ENCODE results near the gene TMX1.

TMX1 gene

DNA sequence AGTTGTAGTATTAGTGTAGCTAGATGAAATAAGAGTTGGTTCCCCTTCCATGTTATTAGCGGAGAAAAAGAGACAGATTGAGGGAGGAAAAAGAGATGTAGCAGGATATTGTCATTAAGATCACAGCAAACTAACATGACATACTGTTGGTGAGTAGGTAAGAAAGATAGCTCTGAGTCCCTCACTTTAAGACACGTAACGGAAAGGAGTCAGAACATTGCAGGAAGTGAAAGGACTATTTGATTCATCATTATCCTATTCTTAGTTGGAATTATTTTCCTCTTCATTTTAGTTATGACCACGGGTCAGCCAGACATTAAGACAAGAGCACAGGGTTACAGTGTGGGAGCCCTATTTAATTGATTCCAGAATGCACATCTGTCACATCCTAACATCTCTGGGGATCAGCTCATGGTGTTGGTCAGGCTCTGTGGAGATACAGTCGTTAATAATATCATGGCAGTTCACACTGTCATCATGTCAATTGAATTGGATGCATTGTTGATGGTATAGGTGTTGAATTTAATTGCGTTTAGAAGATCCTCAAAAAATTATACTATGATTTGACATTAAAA, 55.0 kb downstream of the TMX1 start:
- Histone ChIP-seq H3K27me3 (no peaks in the 10 kb centered on the region), H3K9ac (no peak overlapping the region), H3K9me3 (replicated peaks in 1 of 11) (no peaks in the 10 kb centered on the region), H3K4me2 (no peak overlapping the region), H3K4me1 (peaks cover 0 to 10% (median 0%) of the 10 kb centered on the region in 10 experiments; a peak in 7 of 20 replicates), H3K27ac (no peak overlapping the region), H3K4me3 (no peak overlapping the region), H3K36me3 (no peaks in the 10 kb centered on the region; a peak in 1 of 22 replicates), H4K20me1 (no peaks in the 10 kb centered on the region)
- TF ChIP-seq Cebpa-rat (IDR thresholded peaks at IDR 0.05): no peak

DNA sequence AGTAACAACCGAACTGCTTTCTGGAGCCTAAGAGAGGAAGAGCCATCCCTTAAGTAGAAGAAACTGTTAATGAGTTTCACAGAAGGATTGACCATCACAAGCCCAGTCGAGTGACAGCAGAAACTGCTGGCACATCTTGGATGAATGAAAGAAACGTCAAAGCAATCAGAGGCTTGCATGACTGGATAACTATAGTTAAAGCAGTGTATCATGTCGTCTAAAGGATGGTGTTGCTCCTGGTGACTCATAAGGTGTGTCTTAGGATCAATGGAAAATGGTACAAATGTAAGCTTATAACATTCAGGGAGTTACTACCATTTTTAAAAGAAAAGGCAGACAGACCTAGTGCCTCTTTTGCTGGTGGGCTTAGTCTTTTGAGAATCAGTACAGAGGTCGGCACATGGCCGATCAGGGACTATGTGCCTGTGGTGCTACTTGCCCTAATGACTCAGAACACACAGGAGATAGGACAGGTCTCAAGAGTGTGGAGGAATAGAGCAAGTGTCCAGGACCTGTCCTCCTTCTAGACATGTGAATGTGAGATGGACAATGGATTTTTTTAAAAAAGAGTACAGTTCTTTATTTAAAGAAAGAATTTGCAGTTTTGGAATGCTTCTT, 55.7 kb downstream of the TMX1 start:
- no peak overlapping the region for H3K4me3 ChIP-seq
- H3K9me3 ChIP-seq (replicated peaks in 1 of 11): no peaks in the 10 kb centered on the region
- no peak overlapping the region for H3K4me2 ChIP-seq
- H3K4me1 ChIP-seq: peaks cover 0 to 10% (median 0%) of the 10 kb centered on the region in 10 experiments; a peak in 7 of 20 replicates
- TF ChIP-seq Cebpa-rat (IDR thresholded peaks at IDR 0.05): no peak
- H3K27ac ChIP-seq: no peak overlapping the region
- no peaks in the 10 kb centered on the region for H3K27me3 ChIP-seq
- H4K20me1 ChIP-seq: no peaks in the 10 kb centered on the region
- no peak overlapping the region for H3K9ac ChIP-seq
- no peaks in the 10 kb centered on the region for H3K36me3 ChIP-seq

DNA sequence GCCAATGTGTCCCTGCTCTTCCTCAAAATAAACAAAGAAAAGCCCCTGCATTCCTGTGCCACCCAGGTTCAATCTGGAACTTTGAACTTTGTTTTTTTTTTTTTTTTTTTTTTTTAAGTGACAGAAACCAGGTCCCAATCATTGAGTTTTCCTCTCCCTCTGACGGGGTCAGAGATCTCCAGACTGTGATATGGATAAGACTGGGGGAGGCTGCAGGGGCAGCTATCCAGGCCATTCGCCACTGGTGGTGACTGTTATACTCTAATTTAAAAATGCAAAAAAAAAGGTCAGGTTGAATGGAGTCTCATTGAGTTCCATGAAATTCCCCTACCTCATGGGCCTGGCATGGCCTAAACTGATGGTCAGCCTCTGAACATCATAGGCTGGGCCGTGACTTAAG, 57.0 kb downstream of the TMX1 start:
- Histone ChIP-seq H3K9me3 (replicated peaks in 1 of 11) (no peaks in the 10 kb centered on the region), H3K9ac (no peak overlapping the region), H4K20me1 (no peaks in the 10 kb centered on the region), H3K27ac (no peak overlapping the region), H3K4me3 (no peak overlapping the region), H3K36me3 (no peaks in the 10 kb centered on the region), H3K4me2 (no peak overlapping the region), H3K27me3 (no peaks in the 10 kb centered on the region), H3K4me1 (peaks cover 0 to 10% (median 0%) of the 10 kb centered on the region in 10 experiments; a peak in 7 of 20 replicates)
- no peak for TF ChIP-seq Cebpa-rat (IDR thresholded peaks at IDR 0.05)

DNA sequence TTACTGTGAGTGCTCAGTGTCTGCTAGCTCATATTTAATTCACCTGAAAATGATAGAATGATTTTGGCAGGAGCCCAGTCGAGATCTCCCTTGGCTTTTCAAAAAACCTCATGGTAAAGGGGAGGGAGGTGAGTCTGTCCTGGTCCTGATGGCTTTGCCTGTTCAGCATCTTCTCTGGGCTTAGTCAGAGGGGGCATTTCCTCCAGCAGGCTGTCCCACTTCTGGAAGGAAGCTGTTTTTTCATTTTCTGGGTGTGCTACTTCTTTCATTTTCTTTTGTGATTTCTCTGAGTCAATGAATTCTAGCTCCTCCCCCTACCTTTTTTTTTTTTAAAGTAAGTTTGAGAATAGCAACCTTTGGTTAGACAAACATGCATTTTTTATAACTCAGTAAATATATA, 58.8 kb downstream of the TMX1 start:
- Histone ChIP-seq H3K9me3 (replicated peaks in 1 of 11) (no peaks in the 10 kb centered on the region), H3K9ac (no peak overlapping the region), H3K27ac (no peak overlapping the region), H3K27me3 (no peaks in the 10 kb centered on the region), H3K36me3 (no peaks in the 10 kb centered on the region), H4K20me1 (no peaks in the 10 kb centered on the region), H3K4me2 (peak overlapping the region in 5 of 11 experiments; percentile 10 to 40 (median 28); a peak in 3 of 22 replicates), H3K4me1 (peaks cover 0 to 10% (median 0%) of the 10 kb centered on the region in 10 experiments; a peak in 7 of 20 replicates), H3K4me3 (no peak overlapping the region)
- no peak for TF ChIP-seq Cebpa-rat (IDR thresholded peaks at IDR 0.05)

DNA sequence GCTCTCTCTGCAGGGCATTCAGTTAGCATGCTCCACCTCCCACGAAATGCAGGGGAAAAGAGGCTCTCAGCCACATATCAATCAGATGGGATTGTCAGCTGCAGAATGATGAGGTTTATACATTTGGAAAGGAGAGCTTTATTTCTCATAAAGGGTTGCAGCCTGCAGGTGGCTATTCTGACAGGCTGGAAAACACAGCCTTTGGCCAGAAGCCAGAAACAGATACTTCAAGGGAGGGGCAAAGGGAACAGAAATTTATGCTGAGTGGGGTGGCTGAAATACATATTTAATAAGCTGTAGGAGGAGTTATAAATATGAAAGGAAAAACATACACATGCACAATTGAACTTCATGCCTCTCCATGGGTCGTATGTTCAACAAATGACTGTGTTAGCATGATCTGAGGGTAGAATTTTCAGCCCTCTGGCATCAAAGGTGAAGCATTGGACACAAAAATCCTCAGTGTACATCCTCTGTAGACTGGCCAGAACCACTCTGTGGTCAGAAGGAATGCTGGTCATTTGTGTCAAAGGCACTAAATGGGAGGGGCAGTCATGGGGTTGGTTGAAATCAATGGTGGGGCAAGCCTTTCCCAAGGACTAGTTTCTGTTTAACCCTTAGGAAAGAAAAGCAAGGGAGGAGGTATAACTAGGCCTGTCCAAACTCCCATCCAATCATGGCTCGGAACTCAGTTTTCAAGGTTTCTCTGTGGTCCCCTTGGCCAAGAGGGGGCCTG, 62.4 kb downstream of the TMX1 start:
- Histone ChIP-seq H3K4me2 (no peak overlapping the region), H4K20me1 (no peaks in the 10 kb centered on the region), H3K4me3 (no peak overlapping the region), H3K27me3 (no peaks in the 10 kb centered on the region), H3K27ac (no peak overlapping the region), H3K36me3 (no peaks in the 10 kb centered on the region), H3K4me1 (peaks cover 0 to 10% (median 0%) of the 10 kb centered on the region in 10 experiments; a peak in 7 of 20 replicates), H3K9me3 (replicated peaks in 1 of 11) (no peaks in the 10 kb centered on the region), H3K9ac (no peak overlapping the region)
- no peak for TF ChIP-seq Cebpa-rat (IDR thresholded peaks at IDR 0.05)

DNA sequence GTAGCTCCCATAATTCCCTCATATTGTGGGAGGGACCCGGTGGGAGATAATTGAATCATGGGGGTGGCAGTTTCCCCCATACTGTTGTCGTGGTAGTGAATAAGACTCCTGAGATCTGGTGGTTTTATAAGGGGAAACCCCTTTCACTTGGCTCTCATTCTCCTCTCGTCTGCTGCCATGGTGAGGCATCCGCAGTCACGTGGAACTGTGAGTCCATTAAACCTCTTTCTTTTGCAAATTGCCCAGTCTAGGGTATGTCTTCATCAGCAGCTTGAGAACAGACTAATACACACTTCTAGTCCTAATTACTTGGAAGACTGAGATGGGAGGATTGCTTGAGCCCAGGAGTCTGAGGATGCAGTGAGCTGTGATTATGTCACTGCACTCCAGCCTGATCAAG, 64.4 kb downstream of the TMX1 start:
- Histone ChIP-seq H4K20me1 (no peaks in the 10 kb centered on the region), H3K4me2 (no peak overlapping the region), H3K4me1 (no peaks in the 10 kb centered on the region), H3K36me3 (no peaks in the 10 kb centered on the region), H3K27ac (no peak overlapping the region), H3K9ac (no peak overlapping the region), H3K9me3 (replicated peaks in 1 of 11) (no peaks in the 10 kb centered on the region), H3K4me3 (no peak overlapping the region), H3K27me3 (no peaks in the 10 kb centered on the region)
- TF ChIP-seq Cebpa-rat (IDR thresholded peaks at IDR 0.05): no peak

DNA sequence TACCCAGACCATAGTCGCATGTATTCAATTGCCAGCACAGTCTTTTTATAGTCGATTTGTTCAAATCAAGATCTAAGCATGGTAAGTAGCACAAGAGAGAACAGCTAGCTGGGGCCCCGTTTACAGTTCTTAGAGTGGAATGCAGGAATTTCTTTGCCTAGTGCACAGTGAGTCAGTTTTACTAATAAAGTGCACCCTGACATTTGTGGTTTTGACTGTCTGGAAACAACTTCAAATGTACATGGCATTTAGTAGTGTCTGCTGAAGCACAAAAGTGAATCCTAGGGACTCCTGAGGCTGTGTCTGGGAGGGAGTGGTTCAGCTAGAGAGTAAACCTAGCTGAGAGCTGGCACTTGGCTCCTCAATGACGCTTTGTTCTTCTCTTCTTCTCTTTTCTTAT, 64.9 kb downstream of the TMX1 start:
- H3K4me3 ChIP-seq: no peak overlapping the region
- H3K4me2 ChIP-seq: no peak overlapping the region
- no peaks in the 10 kb centered on the region for H4K20me1 ChIP-seq
- H3K27ac ChIP-seq: no peak overlapping the region
- no peaks in the 10 kb centered on the region for H3K27me3 ChIP-seq
- no peaks in the 10 kb centered on the region for H3K36me3 ChIP-seq
- no peaks in the 10 kb centered on the region for H3K9me3 ChIP-seq (replicated peaks in 1 of 11)
- TF ChIP-seq Cebpa-rat (IDR thresholded peaks at IDR 0.05): no peak
- no peaks in the 10 kb centered on the region for H3K4me1 ChIP-seq
- H3K9ac ChIP-seq: no peak overlapping the region

DNA sequence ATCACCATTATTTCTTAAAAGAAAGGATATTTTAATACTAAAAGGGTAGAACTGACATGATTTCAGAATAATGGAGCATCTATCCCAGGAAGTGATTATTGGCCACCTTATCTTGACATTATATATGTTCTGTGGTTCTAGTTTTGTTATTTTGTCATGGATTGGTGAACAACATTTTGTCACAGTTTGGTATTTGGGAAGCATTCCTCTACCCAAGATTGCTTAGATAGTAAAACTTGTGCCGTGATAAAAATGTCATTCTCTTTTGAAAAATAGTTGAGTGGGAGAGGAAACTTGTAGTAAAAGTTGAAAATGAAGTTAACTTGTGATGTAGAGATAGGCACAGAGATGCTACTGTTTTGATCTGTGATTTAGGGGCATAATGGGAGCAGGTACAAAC, 65.7 kb downstream of the TMX1 start:
- Histone ChIP-seq H3K9me3 (replicated peaks in 1 of 11) (no peaks in the 10 kb centered on the region), H3K36me3 (no peaks in the 10 kb centered on the region), H4K20me1 (no peaks in the 10 kb centered on the region), H3K4me2 (no peak overlapping the region), H3K9ac (no peak overlapping the region), H3K27ac (no peak overlapping the region), H3K4me1 (no peaks in the 10 kb centered on the region), H3K27me3 (no peaks in the 10 kb centered on the region), H3K4me3 (no peak overlapping the region)
- no peak for TF ChIP-seq Cebpa-rat (IDR thresholded peaks at IDR 0.05)
